ENCODE data around the gene SHC3.

DNA sequence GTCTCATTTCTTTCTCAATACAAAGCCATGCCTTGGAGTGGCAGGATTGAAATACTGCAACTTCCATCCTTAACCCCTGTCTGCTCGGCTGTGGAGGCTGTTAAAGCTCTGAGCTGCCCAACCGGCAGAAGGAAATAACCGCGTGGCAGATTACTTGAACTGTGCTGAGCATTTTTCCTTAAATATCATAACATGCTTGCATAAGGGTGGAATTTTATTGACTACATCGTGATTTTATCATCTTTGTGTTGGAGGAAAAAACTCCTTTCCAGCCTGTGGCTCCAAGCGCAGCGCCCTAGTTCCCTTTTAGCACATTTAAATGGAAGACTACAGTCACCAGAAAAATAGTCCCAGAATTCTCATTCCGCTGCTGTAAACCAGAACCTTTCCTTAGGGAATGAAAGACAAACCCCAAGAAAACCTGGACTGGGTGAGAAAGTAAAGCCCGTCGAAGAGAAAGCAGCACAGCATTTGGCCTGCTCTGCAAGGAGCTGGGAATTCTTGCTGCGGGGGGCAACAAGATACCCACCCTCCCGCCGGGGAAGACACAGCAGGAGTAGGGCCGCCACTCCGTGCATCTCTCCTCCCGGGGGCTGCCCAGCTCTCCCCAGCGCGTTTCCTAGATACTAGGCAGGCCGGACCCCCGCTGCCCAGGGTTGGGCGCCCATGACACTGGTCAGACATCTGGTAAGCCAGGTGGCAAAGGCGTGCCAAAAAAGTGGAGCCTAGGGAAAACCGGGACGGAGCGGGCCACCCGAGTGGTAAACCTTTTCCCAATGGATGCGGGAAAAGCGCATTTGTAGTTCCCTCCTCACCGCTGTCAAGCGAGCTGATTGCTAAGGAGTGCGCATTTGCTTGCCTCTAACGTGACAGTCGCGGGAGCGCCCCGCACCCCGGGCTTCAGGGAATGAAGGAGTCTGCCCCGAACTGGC lies 1.3 kb downstream of the SHC3 start:
- TF ChIP-seq, protein P1, sequence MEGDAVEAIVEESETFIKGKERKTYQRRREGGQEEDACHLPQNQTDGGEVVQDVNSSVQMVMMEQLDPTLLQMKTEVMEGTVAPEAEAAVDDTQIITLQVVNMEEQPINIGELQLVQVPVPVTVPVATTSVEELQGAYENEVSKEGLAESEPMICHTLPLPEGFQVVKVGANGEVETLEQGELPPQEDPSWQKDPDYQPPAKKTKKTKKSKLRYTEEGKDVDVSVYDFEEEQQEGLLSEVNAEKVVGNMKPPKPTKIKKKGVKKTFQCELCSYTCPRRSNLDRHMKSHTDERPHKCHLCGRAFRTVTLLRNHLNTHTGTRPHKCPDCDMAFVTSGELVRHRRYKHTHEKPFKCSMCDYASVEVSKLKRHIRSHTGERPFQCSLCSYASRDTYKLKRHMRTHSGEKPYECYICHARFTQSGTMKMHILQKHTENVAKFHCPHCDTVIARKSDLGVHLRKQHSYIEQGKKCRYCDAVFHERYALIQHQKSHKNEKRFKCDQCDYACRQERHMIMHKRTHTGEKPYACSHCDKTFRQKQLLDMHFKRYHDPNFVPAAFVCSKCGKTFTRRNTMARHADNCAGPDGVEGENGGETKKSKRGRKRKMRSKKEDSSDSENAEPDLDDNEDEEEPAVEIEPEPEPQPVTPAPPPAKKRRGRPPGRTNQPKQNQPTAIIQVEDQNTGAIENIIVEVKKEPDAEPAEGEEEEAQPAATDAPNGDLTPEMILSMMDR (IDR thresholded peaks at IDR 0.05 in 2 of 3, conservative IDR thresholded peaks at IDR 0.05 in 1 of 3; ENCODE audit: borderline replicate concordance in 1 of 3, insufficient read depth in 1 of 3, low read depth in 2 of 3, low read length in 2 of 3), result no peak
- TF ChIP-seq POLR2A (IDR thresholded peaks at IDR 0.05; ENCODE audit: borderline replicate concordance, extremely low read depth, insufficient read depth, insufficient read length) (no peak), ZNF274 (IDR thresholded peaks at IDR 0.05; ENCODE audit: low read depth, low read length) (no peak), POLR2AphosphoS5 (IDR thresholded peaks at IDR 0.05; ENCODE audit: low read depth, low read length) (no peak), RAD21 (IDR thresholded peaks at IDR 0.05; ENCODE audit: low read depth) (no peak)

Data from HCT116 (cell line).